Measurements from ENCODE around the gene PHLDA2. TPM values are rescaled to one million over a fixed set of nuclear protein-coding genes. Genes with fewer than 3 reads are reported as not detected.
"Not testable (repeated sequence)": the region's sequence is repeated elsewhere in the genome, so short reads cannot be mapped to it uniquely, and the experiment has no call there.

Gene PHLDA2
- total RNA-seq, 5 donors from 2014 or later (not counting 1 experiment from before 2014, with no cell fraction given), result 0.65 to 1.3 (median 0.79) TPM

- 83% methylated on average over 49 of the region's 78 CpGs for WGBS (ENCODE audit: insufficient coverage)
- CTCF ChIA-PET, result no interaction called here
- H3K36me3 Mint-ChIP-seq, result peaks cover 24% of the 10 kb centered on the region
Measured at GRCh38 chr11:2909133-2909902, 19.9 kb downstream of the PHLDA2 start.

GRCh38 chr11:2908130-2908529, 21.1 kb downstream of the PHLDA2 start:
- Histone ChIP-seq H3K27me3 (replicated peaks in 1 of 2; ENCODE audit: control insufficient read depth in 2 of 2, extremely low read depth in 1 of 2, insufficient read depth in 2 of 2, low read length in 1 of 2) (no peaks in the 10 kb centered on the region), H3K4me1 (ENCODE audit: control insufficient read depth in 1 of 2, extremely low read depth in 1 of 2, insufficient read depth in 2 of 2, low read length in 2 of 2) (peaks cover 0 to 18% of the 10 kb centered on the region in 2 experiments), H3K27ac (ENCODE audit: low read length) (no peak overlapping the region), H3K4me3 (ENCODE audit: control insufficient read depth in 1 of 2, extremely low read depth in 1 of 2, low read length in 1 of 2) (no peak overlapping the region), H3K36me3 (ENCODE audit: control insufficient read depth in 2 of 2, extremely low read depth in 1 of 2, insufficient read depth in 1 of 2, low read length in 1 of 2) (peaks cover 0 to 7% of the 10 kb centered on the region in 2 donors), H3K9me3 (no peaks in the 10 kb centered on the region)
- 65% methylated on average over 5 of the region's 14 CpGs for WGBS (ENCODE audit: insufficient coverage)
- H3K4me1 Mint-ChIP-seq, result peaks cover 14 to 23% (median 16%) of the 10 kb centered on the region in 3 donors
- H3K36me3 Mint-ChIP-seq, result peaks cover 24% of the 10 kb centered on the region
- H3K27me3 Mint-ChIP-seq, result no peaks in the 10 kb centered on the region
- peaks cover 0 to 6% (median 3%) of the 10 kb centered on the region in 3 donors for H3K9me3 Mint-ChIP-seq
- ChIA-PET POLR2A (no interaction called here), CTCF (no interaction called here)
- H3K4me3 Mint-ChIP-seq, result no peak overlapping the region
- no peak overlapping the region for H3K27ac Mint-ChIP-seq
- ATAC-seq (replicated peaks in 1 of 4), result no peak
- no peak for DNase-seq

More at GRCh38 chr11:2909133-2909902, 19.9 kb downstream of the PHLDA2 start:
- H3K9me3 Mint-ChIP-seq, result peaks cover 0 to 6% (median 3%) of the 10 kb centered on the region in 3 donors
- ATAC-seq (replicated peaks in 1 of 4), result no peak
- Histone ChIP-seq H3K9me3 (no peaks in the 10 kb centered on the region), H3K4me1 (ENCODE audit: control insufficient read depth in 1 of 2, extremely low read depth in 1 of 2, insufficient read depth in 2 of 2, low read length in 2 of 2) (peaks cover 0 to 23% of the 10 kb centered on the region in 2 experiments), H3K36me3 (ENCODE audit: control insufficient read depth in 2 of 2, extremely low read depth in 1 of 2, insufficient read depth in 1 of 2, low read length in 1 of 2) (peaks cover 0 to 7% of the 10 kb centered on the region in 2 donors), H3K27me3 (replicated peaks in 1 of 2; ENCODE audit: control insufficient read depth in 2 of 2, extremely low read depth in 1 of 2, insufficient read depth in 2 of 2, low read length in 1 of 2) (no peaks in the 10 kb centered on the region), H3K4me3 (ENCODE audit: control insufficient read depth in 1 of 2, extremely low read depth in 1 of 2, low read length in 1 of 2) (no peak overlapping the region), H3K27ac (ENCODE audit: low read length) (no peak overlapping the region)
- no peak for DNase-seq
- POLR2A ChIA-PET, result no interaction called here
- H3K27ac Mint-ChIP-seq, result no peak overlapping the region
- H3K4me3 Mint-ChIP-seq, result no peak overlapping the region
- peaks cover 18 to 23% (median 19%) of the 10 kb centered on the region in 3 donors for H3K4me1 Mint-ChIP-seq
- H3K27me3 Mint-ChIP-seq, result no peaks in the 10 kb centered on the region

GRCh38 chr11:2905299-2905698, 23.9 kb downstream of the PHLDA2 start:
- ATAC-seq (replicated peaks in 1 of 4); CTCF ChIA-PET: not testable (repeated sequence)

GRCh38 chr11:2904153-2905052, 24.8 kb downstream of the PHLDA2 start:
- Histone ChIP-seq H3K9me3 (no peaks in the 10 kb centered on the region), H3K27ac (ENCODE audit: low read length) (no peak overlapping the region), H3K4me3 (ENCODE audit: control insufficient read depth in 1 of 2, extremely low read depth in 1 of 2, low read length in 1 of 2) (no peak overlapping the region), H3K4me1 (ENCODE audit: control insufficient read depth in 1 of 2, extremely low read depth in 1 of 2, insufficient read depth in 2 of 2, low read length in 2 of 2) (peaks cover 6 to 31% of the 10 kb centered on the region in 2 experiments), H3K27me3 (replicated peaks in 1 of 2; ENCODE audit: control insufficient read depth in 2 of 2, extremely low read depth in 1 of 2, insufficient read depth in 2 of 2, low read length in 1 of 2) (peaks cover 0 to 2% of the 10 kb centered on the region in 2 experiments), H3K36me3 (ENCODE audit: control insufficient read depth in 2 of 2, extremely low read depth in 1 of 2, insufficient read depth in 1 of 2, low read length in 1 of 2) (peaks cover 0 to 4% of the 10 kb centered on the region in 2 donors)
- ChIA-PET CTCF (interaction anchor here in 1 of 2 donors (1.1 kb wide), 1 partner anchor 371 kb away, joined by 3 read pairs; no protein-coding TSS in a partner anchor), POLR2A (no interaction called here)
- 100% methylated on average over 7 of the region's 21 CpGs for WGBS (ENCODE audit: insufficient coverage)
- Mint-ChIP-seq H3K4me1 (peaks cover 21 to 40% (median 30%) of the 10 kb centered on the region in 3 donors), H3K4me3 (peak overlapping the region in 1 of 3 donors; percentile 58), H3K36me3 (peaks cover 24% of the 10 kb centered on the region), H3K27me3 (no peaks in the 10 kb centered on the region), H3K27ac (no peak overlapping the region), H3K9me3 (peaks cover 0 to 6% (median 3%) of the 10 kb centered on the region in 3 donors)
- no peak for DNase-seq
- ATAC-seq (replicated peaks in 1 of 4), result no peak

More at GRCh38 chr11:2905299-2905698, 23.9 kb downstream of the PHLDA2 start:
- H3K9me3 ChIP-seq; H3K27ac ChIP-seq (ENCODE audit: low read length); DNase-seq; POLR2A ChIA-PET; H3K27me3 ChIP-seq (replicated peaks in 1 of 2; ENCODE audit: control insufficient read depth in 2 of 2, extremely low read depth in 1 of 2, insufficient read depth in 2 of 2, low read length in 1 of 2); H3K36me3 ChIP-seq (ENCODE audit: control insufficient read depth in 2 of 2, extremely low read depth in 1 of 2, insufficient read depth in 1 of 2, low read length in 1 of 2); H3K27ac Mint-ChIP-seq; H3K9me3 Mint-ChIP-seq; H3K27me3 Mint-ChIP-seq; H3K4me3 ChIP-seq (ENCODE audit: control insufficient read depth in 1 of 2, extremely low read depth in 1 of 2, low read length in 1 of 2); H3K4me3 Mint-ChIP-seq: not testable (repeated sequence)
- peaks cover 6 to 24% of the 10 kb centered on the region in 2 experiments for H3K4me1 ChIP-seq (ENCODE audit: control insufficient read depth in 1 of 2, extremely low read depth in 1 of 2, insufficient read depth in 2 of 2, low read length in 2 of 2)
- Mint-ChIP-seq H3K36me3 (peaks cover 24% of the 10 kb centered on the region), H3K4me1 (peaks cover 13 to 32% (median 22%) of the 10 kb centered on the region in 3 donors)
- 96% methylated on average over 4 of the region's 7 CpGs for WGBS (ENCODE audit: insufficient coverage)

GRCh38 chr11:2903672-2904011, 25.6 kb downstream of the PHLDA2 start:
- H3K36me3 ChIP-seq (ENCODE audit: control insufficient read depth in 2 of 2, extremely low read depth in 1 of 2, insufficient read depth in 1 of 2, low read length in 1 of 2), result peaks cover 0 to 4% of the 10 kb centered on the region in 2 donors
- peaks cover 0 to 2% of the 10 kb centered on the region in 2 experiments for H3K27me3 ChIP-seq (replicated peaks in 1 of 2; ENCODE audit: control insufficient read depth in 2 of 2, extremely low read depth in 1 of 2, insufficient read depth in 2 of 2, low read length in 1 of 2)
- ATAC-seq (replicated peaks in 1 of 4) (no peak), DNase-seq (no peak)
- Mint-ChIP-seq H3K9me3 (peaks cover 0 to 6% (median 3%) of the 10 kb centered on the region in 3 donors), H3K36me3 (peaks cover 24% of the 10 kb centered on the region), H3K4me3 (peak overlapping the region; percentile 36 to 65 (median 58)), H3K27me3 (no peaks in the 10 kb centered on the region), H3K27ac (peak overlapping the region in 1 of 2 donors; percentile 45), H3K4me1 (peaks cover 29 to 48% (median 37%) of the 10 kb centered on the region in 3 donors)
- 96% methylated on average over 4 of the region's 7 CpGs for WGBS (ENCODE audit: insufficient coverage)
- peaks cover 6 to 39% of the 10 kb centered on the region in 2 experiments for H3K4me1 ChIP-seq (ENCODE audit: control insufficient read depth in 1 of 2, extremely low read depth in 1 of 2, insufficient read depth in 2 of 2, low read length in 2 of 2)
- ChIA-PET POLR2A (no interaction called here), CTCF (interaction anchor here in 1 of 2 donors (1.1 kb wide), 1 partner anchor 370 kb away, joined by 3 read pairs; no protein-coding TSS in a partner anchor)
- no peaks in the 10 kb centered on the region for H3K9me3 ChIP-seq
- H3K27ac ChIP-seq (ENCODE audit: low read length), result no peak overlapping the region
- H3K4me3 ChIP-seq (ENCODE audit: control insufficient read depth in 1 of 2, extremely low read depth in 1 of 2, low read length in 1 of 2), result no peak overlapping the region

Measured in T-cell (primary cell).